DND-41 (cell line): Measurements from ENCODE around the gene DNAH2.

Experiments used
- ATAC-seq: fragments of 200-7000 bp; cut with Tn5 transposase; 3 replicates; pipeline ENCODE4 v1.9.1; 2021; ENCODE audit warnings: low read depth; ENCODE audit not compliant: insufficient read depth
- DNase-seq: peaks from one replicate; pipeline ENCODE4 v3.0.0-alpha.2; 2020
- H2AFZ ChIP-seq: 2 replicates; pipeline ENCODE4 v1.6.0; 2012; ENCODE audit warnings: low read depth, low read length
- H3K27ac ChIP-seq: 2 replicates; pipeline ENCODE4 v1.5.1; 2012; ENCODE audit warnings: low read length, inconsistent platforms
- H3K27me3 ChIP-seq: fragments of 200-600 bp; sonication (generic); 2 replicates; pipeline ENCODE4 v1.6.0; 2012; ENCODE audit warnings: low read length, mild to moderate bottlenecking, inconsistent platforms; ENCODE audit not compliant: insufficient read depth, poor library complexity
- H3K36me3 ChIP-seq: 2 replicates; pipeline ENCODE4 v1.5.1; 2012; ENCODE audit warnings: low read length, inconsistent platforms; ENCODE audit not compliant: insufficient read depth
- H3K4me1 ChIP-seq: 2 replicates; pipeline ENCODE4 v1.5.1; 2012; ENCODE audit warnings: mild to moderate bottlenecking, low read length; ENCODE audit not compliant: insufficient read depth
- H3K4me2 ChIP-seq: 2 replicates; pipeline ENCODE4 v1.6.0; 2012; ENCODE audit warnings: mild to moderate bottlenecking, moderate library complexity, low read length, inconsistent platforms; ENCODE audit not compliant: insufficient read depth
- H3K4me3 ChIP-seq, 2 experiments: fragments of 200-600 bp in 1 of 2; shearing (Covaris generic) in 1 of 2; 2 replicates each; pipeline ENCODE4 v1.5.1; 2012 to 2016; ENCODE audit warnings: inconsistent platforms in 2 of 2, low read length in 2 of 2, mild to moderate bottlenecking in 2 of 2, low read depth in 1 of 2, moderate library complexity in 1 of 2
- H3K79me2 ChIP-seq: 2 replicates; pipeline ENCODE4 v1.6.0; 2012; ENCODE audit warnings: low read length, inconsistent platforms; ENCODE audit not compliant: insufficient read depth
- H3K9ac ChIP-seq: 2 replicates; pipeline ENCODE4 v1.6.0; 2012; ENCODE audit warnings: low read depth, mild to moderate bottlenecking, inconsistent platforms, low read length, moderate library complexity
- H3K9me3 ChIP-seq: 2 replicates; pipeline ENCODE4 v1.5.1; 2012; ENCODE audit warnings: low read length, moderate library complexity, mild to moderate bottlenecking, inconsistent platforms; ENCODE audit not compliant: insufficient read depth, severe bottlenecking
- H4K20me1 ChIP-seq: 2 replicates; pipeline ENCODE4 v1.6.0; 2012; ENCODE audit warnings: low read length; ENCODE audit not compliant: insufficient read depth
- CTCF ChIP-seq: IDR thresholded peaks from 2 replicates; pipeline ENCODE4 v1.5.1; 2012; ENCODE audit warnings: borderline replicate concordance, low read length, moderate library complexity, mild to moderate bottlenecking; ENCODE audit not compliant: poor library complexity, severe bottlenecking; ENCODE audit errors: extremely low read depth
- EZH2 ChIP-seq: IDR thresholded peaks from 3 replicates; pipeline ENCODE4 v1.6.1; 2012; ENCODE audit warnings: borderline replicate concordance, low read depth, mild to moderate bottlenecking, moderate library complexity, low read length, inconsistent platforms; ENCODE audit not compliant: severe bottlenecking

DNAH2 gene

GRCh38 chr17:7745748-7746470 lies 28.4 kb downstream of the DNAH2 start:
- TF ChIP-seq EZH2 (no peak), CTCF (peak; percentile 12)
- H3K79me2 ChIP-seq, result no peaks in the 10 kb centered on the region
- DNase-seq (no peak), ATAC-seq (no peak)
- H3K27me3 ChIP-seq, result no peaks in the 10 kb centered on the region
- no peaks in the 10 kb centered on the region for H4K20me1 ChIP-seq
- no peaks in the 10 kb centered on the region for H3K4me1 ChIP-seq
- H3K36me3 ChIP-seq, result no peaks in the 10 kb centered on the region
- H2AFZ ChIP-seq, result no peak overlapping the region
- H3K9ac ChIP-seq, result no peak overlapping the region
- no peak overlapping the region for H3K27ac ChIP-seq
- H3K4me2 ChIP-seq, result no peak overlapping the region
- no peak overlapping the region for H3K4me3 ChIP-seq
- no peaks in the 10 kb centered on the region for H3K9me3 ChIP-seq

DNA sequence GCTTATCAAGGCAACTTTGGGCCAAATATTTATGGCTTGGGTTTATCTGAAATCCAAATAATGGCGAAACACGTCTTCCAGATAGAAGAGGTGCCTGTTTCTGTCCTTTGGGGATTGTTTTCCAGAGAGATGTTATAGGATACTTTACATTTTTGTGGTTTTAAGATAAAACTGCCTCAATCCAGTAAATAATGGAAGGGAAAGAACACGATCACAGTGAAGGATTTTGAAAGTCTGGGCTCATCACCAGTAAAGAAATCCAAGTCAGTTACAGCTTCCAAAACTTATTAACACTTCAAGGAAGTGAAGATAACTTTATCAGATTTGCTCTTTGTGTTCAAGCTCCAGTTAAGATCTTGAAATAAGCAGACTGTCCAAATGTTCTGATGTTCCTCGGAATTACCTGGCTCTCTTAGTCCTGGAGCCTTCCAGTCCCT lies 30.1 kb downstream of the DNAH2 start:
- Histone ChIP-seq H2AFZ (no peak overlapping the region), H3K9ac (no peak overlapping the region), H3K4me2 (no peak overlapping the region), H3K4me3 (no peak overlapping the region), H3K79me2 (no peaks in the 10 kb centered on the region), H3K27me3 (no peaks in the 10 kb centered on the region), H3K9me3 (no peaks in the 10 kb centered on the region), H4K20me1 (no peaks in the 10 kb centered on the region), H3K36me3 (no peaks in the 10 kb centered on the region), H3K27ac (no peak overlapping the region), H3K4me1 (no peaks in the 10 kb centered on the region)
- ATAC-seq (no peak), DNase-seq (no peak)
- TF ChIP-seq CTCF (no peak), EZH2 (no peak)

DNA sequence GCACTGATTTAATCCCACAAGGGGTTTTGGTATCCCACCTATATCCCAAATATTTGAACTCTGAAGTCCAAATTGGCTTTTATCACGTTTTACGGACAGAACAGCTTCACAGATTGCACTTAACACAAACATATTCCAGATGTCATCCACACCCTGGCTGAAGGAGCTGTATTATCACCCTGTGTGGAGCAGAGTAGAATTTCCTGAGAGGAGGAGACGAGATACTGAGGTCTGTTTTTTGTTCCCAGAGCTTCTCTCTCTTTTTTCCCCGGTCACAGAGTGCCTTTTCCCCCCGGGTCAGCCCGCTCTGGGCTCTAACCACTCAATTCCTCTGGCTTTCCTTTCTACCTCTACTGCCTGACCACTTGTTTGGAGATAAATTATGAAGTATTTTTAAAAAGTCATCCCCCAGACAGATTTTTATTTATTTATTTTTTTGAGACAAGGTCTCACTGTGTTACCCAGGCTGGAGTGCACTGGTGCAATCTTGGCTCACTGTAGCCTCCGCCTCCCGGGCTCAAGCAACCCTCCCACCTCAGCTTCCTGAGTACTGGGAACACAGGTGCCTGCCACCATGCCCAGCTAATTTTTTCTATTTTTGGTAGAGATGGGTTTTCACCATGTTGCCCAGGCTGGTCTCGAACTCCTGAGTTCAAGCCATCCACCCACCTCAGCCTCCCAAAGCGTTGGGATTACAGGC lies 30.7 kb downstream of the DNAH2 start:
- Histone ChIP-seq H3K4me1 (no peaks in the 10 kb centered on the region), H2AFZ (no peak overlapping the region)

More for the DNA sequence above, 30.7 kb downstream of the DNAH2 start:
- ATAC-seq, result no peak
- H3K9ac ChIP-seq, result no peak overlapping the region
- H3K4me2 ChIP-seq, result no peak overlapping the region
- H3K79me2 ChIP-seq, result no peaks in the 10 kb centered on the region
- H3K4me3 ChIP-seq, result no peak overlapping the region
- no peak overlapping the region for H3K27ac ChIP-seq
- no peak for TF ChIP-seq CTCF
- TF ChIP-seq EZH2, result no peak
- peaks cover 5% of the 10 kb centered on the region for H3K27me3 ChIP-seq
- H3K9me3 ChIP-seq, result no peaks in the 10 kb centered on the region
- H3K36me3 ChIP-seq, result no peaks in the 10 kb centered on the region
- no peaks in the 10 kb centered on the region for H4K20me1 ChIP-seq
- no peak for DNase-seq
